NCI-H1436 treated with DMSO at 0.1 percent for 48 hours (cell line): Measurements from ENCODE around the gene GNAZ.
"Not testable (repeated sequence)": the region's sequence is repeated elsewhere in the genome, so short reads cannot be mapped to it uniquely, and the experiment has no call there.

Experiments
- DNase-seq: peaks from one replicate; lab custom pipeline; 2025; lab: John Stamatoyannopoulos, UW

GNAZ gene

GRCh38 chr22:23070418-23071229 lies at the start of gene GNAZ:
Gene GNAZ, plus strand, starts transcription at chr22:23070519. Its CDS starts 25,177 bp downstream, at chr22:23095696.
- no peak for DNase-seq

GRCh38 chr22:23020659-23021293 lies 49.5 kb upstream of the GNAZ start:
- no peak for DNase-seq

- DNase-seq: not testable (repeated sequence)
Measured at GRCh38 chr22:23021660-23022353, 48.5 kb upstream of the GNAZ start.

GRCh38 chr22:23023294-23023693 lies 47.0 kb upstream of the GNAZ start:
- no peak for DNase-seq

- no peak for DNase-seq
Measured at GRCh38 chr22:23026777-23027176, 43.5 kb upstream of the GNAZ start.

GRCh38 chr22:23027849-23028248 lies 42.5 kb upstream of the GNAZ start:
- not testable (repeated sequence) for DNase-seq

- no peak for DNase-seq
Measured at GRCh38 chr22:23029521-23030228, 40.6 kb upstream of the GNAZ start.

- no peak for DNase-seq
Measured at GRCh38 chr22:23031381-23031780, 38.9 kb upstream of the GNAZ start.

GRCh38 chr22:23031786-23032185 lies 38.5 kb upstream of the GNAZ start:
- DNase-seq: no peak

- DNase-seq: no peak
Measured at GRCh38 chr22:23032658-23033057, 37.7 kb upstream of the GNAZ start.

- DNase-seq: no peak
Measured at GRCh38 chr22:23033116-23033905, 37.0 kb upstream of the GNAZ start.

GRCh38 chr22:23034621-23035556 lies 35.4 kb upstream of the GNAZ start:
- DNase-seq: no peak

- DNase-seq: no peak
Measured at GRCh38 chr22:23035557-23036277, 34.6 kb upstream of the GNAZ start.

GRCh38 chr22:23036684-23037428 lies 33.5 kb upstream of the GNAZ start:
- no peak for DNase-seq

GRCh38 chr22:23037429-23038333 lies 32.6 kb upstream of the GNAZ start:
- no peak for DNase-seq

- no peak for DNase-seq
Measured at GRCh38 chr22:23038334-23038642, 32.0 kb upstream of the GNAZ start.

- no peak for DNase-seq
Measured at GRCh38 chr22:23038902-23039301, 31.4 kb upstream of the GNAZ start.

- DNase-seq: no peak
Measured at GRCh38 chr22:23042179-23042578, 28.1 kb upstream of the GNAZ start.
